ENCODE measurements around the gene OR56A4. TPM values are rescaled to one million over a fixed set of nuclear protein-coding genes. Genes with fewer than 3 reads are reported as not detected.

The OR56A4 gene
- 0.09 to 0.11 TPM (median 0.11 TPM) in 3 replicates for total RNA-seq

- Mint-ChIP-seq H3K36me3 (no peaks in the 10 kb centered on the region), H3K9me3 (no peaks in the 10 kb centered on the region), H3K27ac (no peak within 1 kb of the TSS), H3K4me3 (no peak within 1 kb of the TSS), H3K27me3 (ENCODE audit: low read depth) (peaks cover 46% of the 10 kb centered on the region), H3K4me1 (no peaks in the 10 kb centered on the region)
- no peak for TF ChIP-seq CTCF (IDR thresholded peaks at IDR 0.05; ENCODE audit: unreplicated experiment)
- DNase-seq (ENCODE audit: low spot score in 2 of 2, unreplicated experiment in 2 of 2), result no peak
Observed at GRCh38 chr11:6006846-6007245, at the start of gene OR56A4. TSS of gene OR56A4 (minus strand) at chr11:6006946. CDS start at chr11:6002992, 3,954 bp downstream.

GRCh38 chr11:6055569-6055968 lies 48.8 kb upstream of the OR56A4 start:
- TF ChIP-seq CTCF (IDR thresholded peaks at IDR 0.05; ENCODE audit: unreplicated experiment), result no peak
- Mint-ChIP-seq H3K27me3 (ENCODE audit: low read depth) (peaks cover 38% of the 10 kb centered on the region), H3K4me3 (no peak overlapping the region), H3K4me1 (no peaks in the 10 kb centered on the region), H3K27ac (no peak overlapping the region), H3K9me3 (no peaks in the 10 kb centered on the region), H3K36me3 (no peaks in the 10 kb centered on the region)
- no peak for DNase-seq (ENCODE audit: low spot score in 2 of 2, unreplicated experiment in 2 of 2)

- peaks cover 35% of the 10 kb centered on the region for H3K27me3 Mint-ChIP-seq (ENCODE audit: low read depth)
- H3K9me3 Mint-ChIP-seq, result no peaks in the 10 kb centered on the region
- H3K36me3 Mint-ChIP-seq, result no peaks in the 10 kb centered on the region
- DNase-seq (ENCODE audit: low spot score in 2 of 2, unreplicated experiment in 2 of 2), result no peak
- TF ChIP-seq CTCF (IDR thresholded peaks at IDR 0.05; ENCODE audit: unreplicated experiment), result no peak
- H3K27ac Mint-ChIP-seq, result no peak overlapping the region
- no peak overlapping the region for H3K4me3 Mint-ChIP-seq
- H3K4me1 Mint-ChIP-seq, result no peaks in the 10 kb centered on the region
Observed at GRCh38 chr11:6052374-6052773, 45.6 kb upstream of the OR56A4 start.

- Mint-ChIP-seq H3K27me3 (ENCODE audit: low read depth) (peaks cover 17% of the 10 kb centered on the region), H3K4me3 (no peak overlapping the region), H3K36me3 (no peaks in the 10 kb centered on the region), H3K9me3 (no peaks in the 10 kb centered on the region), H3K4me1 (no peaks in the 10 kb centered on the region), H3K27ac (no peak overlapping the region)
- DNase-seq (ENCODE audit: low spot score in 2 of 2, unreplicated experiment in 2 of 2), result no peak
- TF ChIP-seq CTCF (IDR thresholded peaks at IDR 0.05; ENCODE audit: unreplicated experiment), result no peak
Observed at GRCh38 chr11:6040874-6041273, 34.1 kb upstream of the OR56A4 start.

GRCh38 chr11:6030708-6031405 lies 24.1 kb upstream of the OR56A4 start, which contains the start of gene OR56A1:
TSS of gene OR56A1 (minus strand) at chr11:6030758. CDS start at chr11:6027692, 3,066 bp downstream.
- peaks cover 29% of the 10 kb centered on the region for H3K27me3 Mint-ChIP-seq (ENCODE audit: low read depth)
- DNase-seq (ENCODE audit: low spot score in 2 of 2, unreplicated experiment in 2 of 2), result no peak
- H3K36me3 Mint-ChIP-seq, result no peaks in the 10 kb centered on the region
- H3K4me3 Mint-ChIP-seq, result no peak within 1 kb of the TSS
- no peak within 1 kb of the TSS for H3K27ac Mint-ChIP-seq
- no peak for TF ChIP-seq CTCF (IDR thresholded peaks at IDR 0.05; ENCODE audit: unreplicated experiment)
- no peaks in the 10 kb centered on the region for H3K9me3 Mint-ChIP-seq
- no peaks in the 10 kb centered on the region for H3K4me1 Mint-ChIP-seq

Measured in mesothelial cell of epicardium (in vitro differentiated cells).